Large intestine (tissue), 3 donors: ENCODE results near the gene ATP1A2. TPM values are rescaled to one million over a fixed set of nuclear protein-coding genes. Genes with fewer than 3 reads are reported as not detected.

Source experiments
- DNase-seq, 2 donors: peaks; one replicate each; pipeline versions ENCODE4 v3.0.0 to v3.0.0-alpha.2; 2013
- H3K27ac ChIP-seq: one replicate; pipeline ENCODE4 v1.5.1; 2013; ENCODE audit warnings: low read length
- H3K27me3 ChIP-seq: 2 replicates; pipeline ENCODE4 v1.6.1; 2013; ENCODE audit warnings: low read length; ENCODE audit not compliant: control insufficient read depth, insufficient read depth
- H3K36me3 ChIP-seq: 2 replicates; pipeline ENCODE4 v1.6.1; 2013; ENCODE audit warnings: low read length; ENCODE audit not compliant: control insufficient read depth, insufficient read depth
- H3K4me1 ChIP-seq: one replicate; pipeline ENCODE4 v1.6.1; 2013; ENCODE audit warnings: low read length; ENCODE audit not compliant: control insufficient read depth, insufficient read depth
- H3K4me3 ChIP-seq: one replicate; pipeline ENCODE4 v1.5.1; 2013; ENCODE audit warnings: low read length
- H3K9me3 ChIP-seq: one replicate; pipeline ENCODE4 v1.6.1; 2013; ENCODE audit warnings: mild to moderate bottlenecking, low read depth, low read length, moderate library complexity; ENCODE audit not compliant: control insufficient read depth
- whole genome bisulfite sequencing: methylation state at CpG from one replicate; pipeline ENCODE4 v1.1.5; 2013; ENCODE audit warnings: low lambda C conversion rate; ENCODE audit not compliant: insufficient coverage; 5-methylcytosine and 5-hydroxymethylcytosine counted together
- polyA plus RNA-seq: library from polyadenylated mRNA; unstranded; fragments of 120-200 nt; gene quantifications from one replicate; pipeline ENCODE4 v1.2.1, GENCODE V29; 2013

The ATP1A2 gene
- polyA plus RNA-seq, 1 donor: 7.5 TPM

GRCh38 chr1:160131803-160132565 is 16.4 kb downstream of the ATP1A2 start:
- no peak overlapping the region for H3K27ac ChIP-seq
- no peak for DNase-seq

GRCh38 chr1:160133990-160134770 is 18.6 kb downstream of the ATP1A2 start:
- Histone ChIP-seq H3K4me1 (no peaks in the 10 kb centered on the region), H3K27me3 (peaks cover 6% of the 10 kb centered on the region), H3K9me3 (no peaks in the 10 kb centered on the region), H3K4me3 (no peak overlapping the region), H3K27ac (no peak overlapping the region), H3K36me3 (no peaks in the 10 kb centered on the region)
- no peak for DNase-seq
- no CpG with 5 or more reads among the region's 9 CpGs for WGBS

More at GRCh38 chr1:160131803-160132565, 16.4 kb downstream of the ATP1A2 start:
- Histone ChIP-seq H3K27me3 (peaks cover 6% of the 10 kb centered on the region), H3K9me3 (no peaks in the 10 kb centered on the region), H3K36me3 (no peaks in the 10 kb centered on the region), H3K4me3 (no peak overlapping the region), H3K4me1 (peaks cover 4% of the 10 kb centered on the region)
- no CpG with 5 or more reads among the region's 8 CpGs for WGBS

DNA sequence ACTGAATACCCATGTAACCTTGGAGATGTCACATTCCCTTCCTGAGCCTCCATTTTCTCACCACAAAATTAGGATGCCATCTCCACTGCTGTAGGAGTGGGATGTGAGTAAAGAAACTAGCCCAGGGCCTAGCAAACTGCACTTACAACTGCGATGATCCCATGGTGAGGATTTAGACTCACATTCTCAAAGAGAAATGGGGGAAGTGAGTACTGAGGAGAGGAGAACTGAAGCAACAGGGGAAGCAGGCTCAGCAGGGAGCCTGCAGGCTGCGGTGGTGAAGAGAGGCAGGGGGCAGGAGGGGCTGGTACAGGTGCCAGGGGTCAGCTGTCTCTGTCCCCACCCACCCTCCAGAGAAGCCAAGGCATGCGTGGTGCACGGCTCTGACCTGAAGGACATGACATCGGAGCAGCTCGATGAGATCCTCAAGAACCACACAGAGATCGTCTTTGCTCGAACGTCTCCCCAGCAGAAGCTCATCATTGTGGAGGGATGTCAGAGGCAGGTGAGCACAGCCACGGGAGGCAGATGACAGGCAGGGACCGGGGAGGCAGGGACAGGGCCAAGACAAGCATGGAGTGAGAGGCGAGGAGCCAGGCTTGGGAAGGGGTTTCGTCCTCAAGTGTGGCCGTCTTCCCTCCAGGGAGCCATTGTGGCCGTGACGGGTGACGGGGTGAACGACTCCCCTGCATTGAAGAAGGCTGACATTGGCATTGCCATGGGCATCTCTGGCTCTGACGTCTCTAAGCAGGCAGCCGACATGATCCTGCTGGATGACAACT is 19.4 kb downstream of the ATP1A2 start:
- WGBS: no CpG with 5 or more reads among the region's 20 CpGs

GRCh38 chr1:160136121-160136925 is 20.8 kb downstream of the ATP1A2 start:
- H3K27me3 ChIP-seq: peaks cover 3% of the 10 kb centered on the region
- H3K4me3 ChIP-seq: no peak overlapping the region
- DNase-seq: no peak
- no peaks in the 10 kb centered on the region for H3K36me3 ChIP-seq
- WGBS: no CpG with 5 or more reads among the region's 22 CpGs
- H3K27ac ChIP-seq: no peak overlapping the region
- H3K4me1 ChIP-seq: no peaks in the 10 kb centered on the region
- H3K9me3 ChIP-seq: no peaks in the 10 kb centered on the region

More for the DNA sequence above, 19.4 kb downstream of the ATP1A2 start:
- Histone ChIP-seq H3K4me3 (no peak overlapping the region), H3K27ac (no peak overlapping the region), H3K36me3 (no peaks in the 10 kb centered on the region), H3K27me3 (peaks cover 3% of the 10 kb centered on the region), H3K9me3 (no peaks in the 10 kb centered on the region), H3K4me1 (no peaks in the 10 kb centered on the region)
- DNase-seq: no peak

DNA sequence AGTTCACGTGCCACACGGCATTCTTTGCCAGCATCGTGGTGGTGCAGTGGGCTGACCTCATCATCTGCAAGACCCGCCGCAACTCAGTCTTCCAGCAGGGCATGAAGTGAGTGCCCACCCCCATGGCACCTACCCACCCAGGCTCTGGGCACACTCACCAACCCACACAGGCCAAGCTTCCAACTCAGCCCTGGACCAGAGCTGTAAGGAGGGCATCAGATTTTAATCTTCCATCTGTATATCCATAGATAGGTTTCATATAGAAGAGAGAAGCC is 21.3 kb downstream of the ATP1A2 start:
- Histone ChIP-seq H3K9me3 (no peaks in the 10 kb centered on the region), H3K4me1 (no peaks in the 10 kb centered on the region), H3K27me3 (peaks cover 3% of the 10 kb centered on the region), H3K36me3 (no peaks in the 10 kb centered on the region), H3K27ac (no peak overlapping the region), H3K4me3 (no peak overlapping the region)
- DNase-seq: no peak
- no CpG with 5 or more reads among the region's 5 CpGs for WGBS

- Histone ChIP-seq H3K27me3 (peaks cover 3% of the 10 kb centered on the region), H3K4me3 (no peak overlapping the region), H3K4me1 (no peaks in the 10 kb centered on the region), H3K27ac (no peak overlapping the region), H3K9me3 (no peaks in the 10 kb centered on the region), H3K36me3 (no peaks in the 10 kb centered on the region)
- DNase-seq: no peak
- no CpG with 5 or more reads among the region's 8 CpGs for WGBS
Measured at GRCh38 chr1:160137216-160137862, 21.8 kb downstream of the ATP1A2 start.

DNA sequence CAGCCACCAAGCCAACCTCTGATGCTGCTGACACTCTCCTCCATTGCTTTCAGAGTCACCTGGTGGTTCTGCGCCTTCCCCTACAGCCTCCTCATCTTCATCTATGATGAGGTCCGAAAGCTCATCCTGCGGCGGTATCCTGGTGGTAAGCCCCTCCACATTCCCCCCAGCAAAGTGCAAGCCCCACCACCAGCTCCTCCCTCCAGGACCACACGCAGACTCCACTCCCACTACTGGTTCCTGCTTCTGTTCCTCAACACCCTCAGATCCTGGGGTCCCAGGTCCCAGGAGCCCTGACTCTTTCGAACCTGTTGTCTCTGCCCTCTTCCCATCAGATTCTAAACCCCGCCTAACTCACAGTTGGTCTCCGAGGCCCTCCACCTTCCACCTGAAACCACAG is 24.3 kb downstream of the ATP1A2 start:
- DNase-seq: no peak
- Histone ChIP-seq H3K36me3 (no peaks in the 10 kb centered on the region), H3K4me1 (no peaks in the 10 kb centered on the region), H3K27ac (no peak overlapping the region), H3K4me3 (no peak overlapping the region), H3K27me3 (no peaks in the 10 kb centered on the region), H3K9me3 (no peaks in the 10 kb centered on the region)
- WGBS: 100% methylated on average over 2 of the region's 8 CpGs

DNA sequence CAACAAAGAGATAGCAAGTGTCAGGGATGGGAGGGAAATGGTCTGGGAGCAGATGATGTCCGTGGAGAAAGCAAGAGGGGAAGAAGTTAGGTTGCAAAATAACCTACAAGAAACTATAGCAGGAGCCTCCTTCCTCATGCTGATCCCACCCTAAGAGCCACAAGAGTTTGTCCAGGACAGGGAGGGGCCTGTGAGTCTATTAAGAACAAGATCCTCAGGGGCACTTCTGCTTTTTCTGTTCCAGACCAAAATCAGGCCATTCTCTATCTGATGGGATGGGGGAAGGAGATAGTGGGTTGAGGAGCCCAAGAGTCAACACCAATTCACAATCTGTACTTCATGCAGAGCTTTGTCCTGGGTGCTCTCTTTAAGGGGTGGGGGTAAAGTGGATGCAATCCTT is 28.1 kb downstream of the ATP1A2 start:
- WGBS: no CpG with 5 or more reads among the region's 1 CpG
- Histone ChIP-seq H3K27me3 (no peaks in the 10 kb centered on the region), H3K4me1 (no peaks in the 10 kb centered on the region), H3K36me3 (no peaks in the 10 kb centered on the region), H3K9me3 (no peaks in the 10 kb centered on the region), H3K27ac (no peak overlapping the region), H3K4me3 (no peak overlapping the region)
- DNase-seq: no peak

DNA sequence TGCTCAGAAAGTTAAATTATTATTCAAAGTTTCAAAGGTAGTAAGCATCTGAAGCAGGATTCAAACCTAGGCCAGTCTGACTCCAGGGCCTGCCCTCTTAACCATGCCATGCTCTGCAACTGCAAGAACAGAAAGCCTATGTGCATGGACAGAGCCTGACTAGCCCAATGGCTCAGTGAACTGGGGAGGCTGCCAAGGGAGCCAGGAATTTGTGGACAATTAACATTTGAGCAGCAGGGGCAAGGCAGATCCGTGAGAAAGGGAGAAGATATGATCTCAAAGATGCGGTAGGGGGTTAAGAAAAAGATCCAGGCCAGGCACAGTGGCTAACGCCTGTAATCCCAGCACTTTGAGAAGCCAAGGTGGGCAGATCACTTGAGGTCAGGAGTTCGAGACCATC is 29.4 kb downstream of the ATP1A2 start:
- Histone ChIP-seq H3K27me3 (no peaks in the 10 kb centered on the region), H3K9me3 (no peaks in the 10 kb centered on the region), H3K4me1 (no peaks in the 10 kb centered on the region), H3K27ac (no peak overlapping the region), H3K4me3 (no peak overlapping the region), H3K36me3 (no peaks in the 10 kb centered on the region)
- DNase-seq: no peak
- WGBS: no CpG with 5 or more reads among the region's 4 CpGs
